Mucosa of rectum (tissue), 2 donors: ENCODE results near the gene AGPS.

Experiments
- H3K27ac ChIP-seq, 2 donors: one replicate each; pipeline ENCODE4 v1.7.0; 2013; ENCODE audit warnings: inconsistent platforms in 2 of 2, low read depth in 2 of 2, low read length in 2 of 2
- H3K27me3 ChIP-seq, 2 donors: one replicate each; pipeline ENCODE4 v1.7.0; 2013; ENCODE audit warnings: low read length in 2 of 2; ENCODE audit not compliant: control insufficient read depth in 2 of 2, insufficient read depth in 2 of 2
- H3K36me3 ChIP-seq, 2 donors: one replicate each; pipeline ENCODE4 v1.7.0; 2013; ENCODE audit warnings: low read length in 2 of 2; ENCODE audit not compliant: control insufficient read depth in 2 of 2, insufficient read depth in 2 of 2
- H3K4me1 ChIP-seq, 2 donors: one replicate each; pipeline ENCODE4 v1.7.0; 2013; ENCODE audit warnings: low read length in 2 of 2, mild to moderate bottlenecking in 1 of 2; ENCODE audit not compliant: control insufficient read depth in 2 of 2, insufficient read depth in 2 of 2
- H3K4me3 ChIP-seq, 2 donors: one replicate each; pipeline ENCODE4 v1.7.0; 2013; ENCODE audit warnings: low read length in 2 of 2
- H3K9ac ChIP-seq, 2 donors: one replicate each; pipeline ENCODE4 v1.7.0; 2013; ENCODE audit warnings: low read length in 2 of 2, low read depth in 1 of 2, mild to moderate bottlenecking in 1 of 2
- H3K9me3 ChIP-seq, 2 donors: one replicate each; pipeline ENCODE4 v1.7.0; 2013; ENCODE audit warnings: low read length in 2 of 2; ENCODE audit not compliant: control insufficient read depth in 2 of 2
- donor health status: healthy.
- donor health status: Normal muscosa, but diverticular disease.

Gene AGPS

DNA sequence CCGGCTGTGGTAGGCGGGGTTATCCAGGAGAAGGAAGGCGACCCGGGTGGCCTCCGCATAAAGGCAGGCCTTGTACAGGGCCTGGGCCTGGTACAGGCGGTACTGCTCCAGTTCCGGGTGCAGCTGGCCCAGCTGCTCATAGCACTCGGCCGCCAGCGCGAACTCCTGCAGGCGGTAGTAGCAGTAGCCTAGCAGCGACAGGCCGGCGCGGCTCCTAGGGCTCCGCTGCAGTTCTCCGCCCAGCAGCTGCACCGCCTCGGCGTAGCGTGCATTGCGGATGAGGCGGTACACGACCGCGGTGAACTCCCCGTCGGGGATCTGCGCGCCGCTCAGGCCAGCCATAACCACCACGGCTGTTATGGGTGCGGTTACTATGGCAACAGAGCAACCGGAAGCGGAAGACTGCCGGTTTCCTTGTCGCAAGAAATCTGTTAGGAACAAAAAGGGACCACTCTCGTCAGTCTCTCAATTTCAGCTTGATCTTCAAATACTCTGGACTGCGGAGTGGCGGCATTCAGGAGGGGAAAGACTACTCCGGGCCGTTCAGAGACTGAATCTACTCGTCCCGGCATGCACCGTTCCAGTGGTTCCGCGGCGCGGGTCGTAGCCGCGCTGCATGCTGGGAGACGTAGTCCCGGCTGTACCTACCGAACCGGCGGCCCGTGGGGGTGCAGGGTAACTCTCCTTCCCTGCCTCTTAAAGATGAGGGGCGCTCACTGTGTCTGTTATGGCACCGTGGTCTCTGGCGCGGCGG lies 160.0 kb downstream of the AGPS start:
- Histone ChIP-seq H3K4me3 (peak overlapping the region; percentile 97 to 99), H3K27ac (peak overlapping the region; percentile 98), H3K9ac (peak overlapping the region; percentile 93 to 98), H3K4me1 (peaks cover 4 to 7% of the 10 kb centered on the region in 2 donors), H3K27me3 (no peaks in the 10 kb centered on the region), H3K36me3 (no peaks in the 10 kb centered on the region), H3K9me3 (no peaks in the 10 kb centered on the region)

- no peaks in the 10 kb centered on the region for H3K36me3 ChIP-seq
- H3K4me1 ChIP-seq = peaks cover 4 to 7% of the 10 kb centered on the region in 2 donors
- H3K9ac ChIP-seq = peak overlapping the region; percentile 93 to 98
- H3K4me3 ChIP-seq = peak overlapping the region; percentile 97 to 99
- no peaks in the 10 kb centered on the region for H3K27me3 ChIP-seq
- H3K9me3 ChIP-seq = no peaks in the 10 kb centered on the region
- peak overlapping the region; percentile 98 for H3K27ac ChIP-seq
Observed at GRCh38 chr2:177553176-177553884, 160.8 kb downstream of the AGPS start.

- Histone ChIP-seq H3K36me3 (no peaks in the 10 kb centered on the region), H3K27ac (no peak overlapping the region), H3K9ac (no peak overlapping the region), H3K9me3 (no peaks in the 10 kb centered on the region), H3K4me1 (peaks cover 4 to 7% of the 10 kb centered on the region in 2 donors), H3K4me3 (no peak overlapping the region), H3K27me3 (no peaks in the 10 kb centered on the region)
Observed at GRCh38 chr2:177554365-177554764, 161.8 kb downstream of the AGPS start.

- H3K27me3 ChIP-seq = no peaks in the 10 kb centered on the region
- no peak overlapping the region for H3K4me3 ChIP-seq
- peaks cover 4 to 7% of the 10 kb centered on the region in 2 donors for H3K4me1 ChIP-seq
- H3K36me3 ChIP-seq = no peaks in the 10 kb centered on the region
- no peak overlapping the region for H3K27ac ChIP-seq
- H3K9me3 ChIP-seq = no peaks in the 10 kb centered on the region
- no peak overlapping the region for H3K9ac ChIP-seq
Observed at GRCh38 chr2:177556153-177556552, 163.6 kb downstream of the AGPS start.

DNA sequence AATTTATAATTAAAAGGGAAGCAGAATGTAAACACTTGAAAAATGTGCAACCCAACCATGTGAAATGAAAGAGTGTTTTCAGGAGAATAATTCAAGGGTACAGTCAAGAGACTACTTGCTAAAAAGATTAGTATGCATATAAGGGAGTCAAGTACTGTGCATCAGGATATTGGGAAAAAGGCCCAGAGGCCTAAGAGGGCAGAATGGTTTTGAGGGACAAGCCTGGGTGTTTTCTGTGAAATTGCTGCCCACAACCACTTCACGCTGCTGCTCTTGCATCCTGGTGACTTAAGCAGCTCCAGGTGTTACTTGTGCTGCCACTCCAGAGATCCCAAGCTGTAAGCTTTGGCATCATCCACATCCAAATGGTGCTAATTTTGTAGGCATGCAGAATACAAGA lies 165.2 kb downstream of the AGPS start:
- H3K27ac ChIP-seq = no peak overlapping the region
- H3K4me3 ChIP-seq = no peak overlapping the region
- no peaks in the 10 kb centered on the region for H3K9me3 ChIP-seq
- H3K27me3 ChIP-seq = no peaks in the 10 kb centered on the region
- H3K9ac ChIP-seq = no peak overlapping the region
- peaks cover 0 to 3% of the 10 kb centered on the region in 2 donors for H3K4me1 ChIP-seq
- H3K36me3 ChIP-seq = no peaks in the 10 kb centered on the region

DNA sequence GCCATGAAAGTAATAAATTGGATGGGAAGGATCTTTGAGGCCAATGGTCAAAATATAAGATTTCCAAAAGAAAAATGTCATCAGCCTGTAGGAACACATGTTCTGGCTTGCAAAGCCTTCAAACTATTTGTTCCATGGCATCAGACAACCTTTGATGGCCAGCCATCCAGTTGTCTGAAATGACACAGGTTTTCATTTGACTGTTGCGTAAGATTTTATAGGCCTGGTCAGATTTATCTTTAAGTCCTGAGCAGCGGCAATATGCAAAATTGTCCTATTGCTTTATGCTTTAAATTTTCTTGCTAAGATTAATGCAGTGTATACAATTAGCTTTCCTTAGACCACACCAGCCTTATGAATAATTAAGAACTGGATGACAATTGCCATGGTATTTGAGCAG lies 167.1 kb downstream of the AGPS start:
- Histone ChIP-seq H3K9me3 (no peaks in the 10 kb centered on the region), H3K27ac (no peak overlapping the region), H3K36me3 (no peaks in the 10 kb centered on the region), H3K9ac (no peak overlapping the region), H3K4me3 (no peak overlapping the region), H3K27me3 (no peaks in the 10 kb centered on the region), H3K4me1 (peaks cover 0 to 3% of the 10 kb centered on the region in 2 donors)

DNA sequence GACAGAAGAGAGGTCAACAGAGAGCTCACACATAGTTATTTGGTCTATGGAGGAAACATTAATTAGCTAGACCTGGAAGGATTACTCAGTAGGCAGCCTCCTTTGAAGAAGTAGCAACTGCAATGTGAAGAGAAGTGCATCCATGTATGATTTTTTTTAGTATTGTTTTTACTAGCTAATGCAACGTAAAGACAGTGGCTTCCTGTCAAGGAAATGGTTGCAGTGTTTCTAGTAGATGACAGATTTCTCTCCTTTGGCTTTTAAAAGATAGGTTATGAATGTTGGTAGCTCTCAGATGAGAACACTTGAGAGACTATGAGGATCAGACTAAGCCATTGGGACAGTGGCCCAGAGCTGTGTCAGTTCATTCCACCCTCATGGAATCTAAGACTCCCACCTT lies 175.8 kb downstream of the AGPS start:
- Histone ChIP-seq H3K9ac (no peak overlapping the region), H3K27me3 (no peaks in the 10 kb centered on the region), H3K36me3 (no peaks in the 10 kb centered on the region), H3K27ac (no peak overlapping the region), H3K4me1 (no peaks in the 10 kb centered on the region), H3K4me3 (no peak overlapping the region), H3K9me3 (no peaks in the 10 kb centered on the region)

DNA sequence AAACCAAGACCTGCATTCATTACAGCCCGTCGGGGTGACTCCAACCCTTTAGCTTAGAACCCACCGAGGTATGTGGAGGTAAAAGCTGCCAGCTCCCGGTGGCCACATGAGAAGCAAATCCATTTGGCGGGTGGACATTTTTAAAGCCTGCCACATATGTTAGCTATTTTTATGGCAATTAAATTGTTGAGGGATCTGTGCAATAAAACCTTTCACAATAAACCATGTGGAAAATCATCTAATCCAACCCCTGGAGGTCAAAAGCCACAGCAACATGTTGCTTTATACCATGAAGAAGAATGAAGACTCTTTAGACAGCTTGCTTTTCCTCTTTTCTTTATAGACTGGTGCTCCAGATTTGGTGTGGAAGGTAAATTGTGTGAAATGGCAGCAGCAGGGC lies 176.3 kb downstream of the AGPS start:
- Histone ChIP-seq H3K27me3 (peaks cover 0 to 2% of the 10 kb centered on the region in 2 donors), H3K4me3 (no peak overlapping the region), H3K27ac (no peak overlapping the region), H3K9ac (no peak overlapping the region), H3K36me3 (no peaks in the 10 kb centered on the region), H3K9me3 (no peaks in the 10 kb centered on the region), H3K4me1 (no peaks in the 10 kb centered on the region)

DNA sequence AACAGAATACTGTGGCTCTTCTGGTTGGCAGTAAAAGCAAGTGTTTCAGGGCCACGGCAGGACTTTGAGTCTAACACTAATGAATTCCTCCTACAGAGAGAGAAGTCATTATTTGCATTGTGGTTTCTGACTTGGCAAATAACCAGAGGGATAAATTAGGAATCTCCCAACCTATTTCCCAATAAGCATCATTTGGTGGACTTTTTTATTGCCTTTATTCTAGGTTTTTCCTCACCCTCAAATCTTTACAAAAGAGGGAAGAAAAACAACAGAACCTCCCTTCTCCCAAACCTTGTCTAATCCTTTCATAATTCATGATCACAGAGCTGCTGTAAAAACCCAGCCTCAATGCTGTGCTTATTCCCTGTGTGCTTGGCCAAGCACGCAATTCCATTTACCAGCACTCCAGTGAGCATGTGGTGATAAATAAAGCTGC lies 179.7 kb downstream of the AGPS start:
- peaks cover 0 to 2% of the 10 kb centered on the region in 2 donors for H3K27me3 ChIP-seq
- H3K9me3 ChIP-seq = no peaks in the 10 kb centered on the region
- H3K9ac ChIP-seq = no peak overlapping the region
- no peaks in the 10 kb centered on the region for H3K36me3 ChIP-seq
- H3K27ac ChIP-seq = no peak overlapping the region
- no peaks in the 10 kb centered on the region for H3K4me1 ChIP-seq
- no peak overlapping the region for H3K4me3 ChIP-seq

DNA sequence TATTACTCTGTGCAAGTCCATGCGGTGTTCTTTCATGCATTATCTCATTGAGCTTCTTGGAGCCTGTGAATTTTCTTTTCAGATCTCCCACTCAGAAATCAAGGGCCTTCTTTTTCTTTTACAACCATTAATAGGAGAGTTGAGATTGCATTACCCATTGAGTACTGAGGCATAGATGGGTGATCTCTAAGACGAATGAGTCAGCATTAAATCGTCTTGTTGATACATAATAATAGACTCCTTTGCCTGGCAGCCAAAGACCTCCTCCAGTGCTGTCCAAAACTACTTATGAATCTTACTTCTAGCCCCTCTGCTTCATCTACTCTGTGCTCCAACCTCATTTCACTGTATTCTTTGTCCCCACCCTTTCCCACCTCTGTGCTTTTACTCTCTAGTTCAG lies 180.5 kb downstream of the AGPS start:
- H3K4me3 ChIP-seq = no peak overlapping the region
- no peaks in the 10 kb centered on the region for H3K36me3 ChIP-seq
- H3K4me1 ChIP-seq = no peaks in the 10 kb centered on the region
- H3K27ac ChIP-seq = no peak overlapping the region
- H3K9me3 ChIP-seq = no peaks in the 10 kb centered on the region
- peaks cover 0 to 2% of the 10 kb centered on the region in 2 donors for H3K27me3 ChIP-seq
- H3K9ac ChIP-seq = no peak overlapping the region
